Natural killer cell (primary cell): ENCODE data around the gene ITGA1. TPM values are rescaled to one million over a fixed set of nuclear protein-coding genes. Genes with fewer than 3 reads are reported as not detected.
"Not testable (repeated sequence)": the region's sequence is repeated elsewhere in the genome, so short reads cannot be mapped to it uniquely, and the experiment has no call there.

Source experiments
- ATAC-seq, 3 donors: fragments of 150-1000 bp in 2 of 3; fragments of 200-7000 bp in 1 of 3; cut with Tn5 transposase; 1 replicate in 1 of 3; 2 replicates in 2 of 3; pipeline ENCODE4 v1.10.0; 2021; ENCODE audit warnings: mild to moderate bottlenecking in 2 of 3, moderate library complexity in 2 of 3
- DNase-seq, 2 donors: peaks; one replicate each; pipeline versions ENCODE4 v3.0.0 to v3.0.0-alpha.2; 2013 to 2021; ENCODE audit warnings: mixed read lengths in 1 of 2
- H3K27ac ChIP-seq: one replicate; pipeline ENCODE4 v1.5.1; 2013; ENCODE audit warnings: mild to moderate bottlenecking, low read length
- H3K27me3 ChIP-seq: one replicate; pipeline ENCODE4 v1.6.1; 2013; ENCODE audit warnings: low read length; ENCODE audit not compliant: control insufficient read depth, insufficient read depth
- H3K36me3 ChIP-seq: one replicate; pipeline ENCODE4 v1.6.1; 2013; ENCODE audit warnings: low read length; ENCODE audit not compliant: control insufficient read depth, insufficient read depth
- H3K4me1 ChIP-seq: one replicate; pipeline ENCODE4 v1.6.1; 2013; ENCODE audit warnings: low read length; ENCODE audit not compliant: control insufficient read depth, insufficient read depth
- H3K4me3 ChIP-seq: one replicate; pipeline ENCODE4 v1.5.1; 2013; ENCODE audit warnings: low read length
- H3K9me3 ChIP-seq: one replicate; pipeline ENCODE4 v1.6.1; 2013; ENCODE audit warnings: low read length; ENCODE audit not compliant: control insufficient read depth, insufficient read depth
- H3K27ac Mint-ChIP-seq, 2 donors: one replicate each; pipeline ENCODE4 v1.8.0; 2022; ENCODE audit warnings: mild to moderate bottlenecking in 2 of 2, mixed read lengths in 2 of 2, moderate library complexity in 1 of 2
- H3K27me3 Mint-ChIP-seq, 2 donors: one replicate each; pipeline ENCODE4 v1.8.0; 2022; ENCODE audit warnings: low read depth in 2 of 2, mixed read lengths in 2 of 2
- H3K36me3 Mint-ChIP-seq: one replicate; pipeline ENCODE4 v1.8.0; 2022; ENCODE audit warnings: mixed read lengths
- H3K4me1 Mint-ChIP-seq, 2 donors: one replicate each; pipeline ENCODE4 v1.8.0; 2022; ENCODE audit warnings: mixed read lengths in 2 of 2
- H3K4me3 Mint-ChIP-seq: one replicate; pipeline ENCODE4 v1.8.0; 2022; ENCODE audit warnings: mild to moderate bottlenecking, moderate library complexity, mixed read lengths
- H3K9me3 Mint-ChIP-seq, 2 donors: one replicate each; pipeline ENCODE4 v1.8.0; 2022; ENCODE audit warnings: mixed read lengths in 2 of 2
- CTCF ChIP-seq: fragments of 200-600 bp; IDR thresholded peaks from one replicate; pipeline ENCODE4 v1.8.0; 2022; ENCODE audit warnings: antibody characterized with exemption
- WGBS: methylation state at CpG from one replicate; pipeline ENCODE4 v1.1.7; 2013; ENCODE audit warnings: missing lambda C conversion rate; ENCODE audit not compliant: insufficient coverage; 5-methylcytosine and 5-hydroxymethylcytosine counted together
- intact Hi-C: fragments of 100-400 bp; cut with micrococcal nuclease; formaldehyde crosslinking; loops from one replicate; pipeline ENCODE4 v1.14.2; 2022
- total RNA-seq, 4 donors: library from RNA; stranded (reverse); fragments of 120-200 nt in 1 of 4; gene quantifications; one replicate each; pipeline versions ENCODE4 v1.2.3 to v1.2.4, GENCODE V29; 2013 to 2022

Gene ITGA1
- total RNA-seq, 3 donors from 2014 or later (not counting 1 experiment from before 2014, with no cell fraction given) = 0.45 to 0.82 (median 0.47) TPM

- WGBS = 95% methylated on average over 4 of the region's 5 CpGs
- Mint-ChIP-seq H3K4me1 (no peaks in the 10 kb centered on the region), H3K36me3 (no peaks in the 10 kb centered on the region), H3K9me3 (no peaks in the 10 kb centered on the region), H3K27ac (no peak overlapping the region), H3K27me3 (peaks cover 0 to 9% of the 10 kb centered on the region in 2 donors), H3K4me3 (no peak overlapping the region)
- no peaks in the 10 kb centered on the region for H3K36me3 ChIP-seq
- no peak overlapping the region for H3K27ac ChIP-seq
- DNase-seq (no peak), ATAC-seq (no peak)
- intact Hi-C loops = no loop called here
- H3K4me1 ChIP-seq = no peaks in the 10 kb centered on the region
- H3K27me3 ChIP-seq = peaks cover 2% of the 10 kb centered on the region
- TF ChIP-seq CTCF = no peak
- H3K9me3 ChIP-seq = no peaks in the 10 kb centered on the region
- H3K4me3 ChIP-seq = no peak overlapping the region
Observed at GRCh38 chr5:52861368-52861767, 73.7 kb downstream of the ITGA1 start.

- Mint-ChIP-seq H3K9me3 (no peaks in the 10 kb centered on the region), H3K27me3 (peaks cover 0 to 16% of the 10 kb centered on the region in 2 donors), H3K4me3 (no peak overlapping the region), H3K4me1 (no peaks in the 10 kb centered on the region), H3K27ac (no peak overlapping the region), H3K36me3 (no peaks in the 10 kb centered on the region)
- intact Hi-C loops = no loop called here
- Histone ChIP-seq H3K9me3 (no peaks in the 10 kb centered on the region), H3K4me1 (no peaks in the 10 kb centered on the region), H3K27ac (no peak overlapping the region), H3K4me3 (no peak overlapping the region), H3K36me3 (no peaks in the 10 kb centered on the region), H3K27me3 (peaks cover 2% of the 10 kb centered on the region)
- ATAC-seq = no peak
- TF ChIP-seq CTCF = no peak
- DNase-seq = no peak
- WGBS = 94% methylated on average over 2 of the region's 2 CpGs
Observed at GRCh38 chr5:52863715-52864290, 76.1 kb downstream of the ITGA1 start.

- H3K36me3 Mint-ChIP-seq = no peaks in the 10 kb centered on the region
- Histone ChIP-seq H3K36me3 (no peaks in the 10 kb centered on the region), H3K4me3 (no peak overlapping the region), H3K27me3 (peaks cover 2% of the 10 kb centered on the region), H3K27ac (no peak overlapping the region), H3K4me1 (no peaks in the 10 kb centered on the region), H3K9me3 (no peaks in the 10 kb centered on the region)
- H3K27ac Mint-ChIP-seq = no peak overlapping the region
- no peak for DNase-seq
- no peaks in the 10 kb centered on the region for H3K9me3 Mint-ChIP-seq
- no peak overlapping the region for H3K4me3 Mint-ChIP-seq
- no peak for ATAC-seq
- H3K4me1 Mint-ChIP-seq = no peaks in the 10 kb centered on the region
- TF ChIP-seq CTCF = no peak
- peaks cover 0 to 16% of the 10 kb centered on the region in 2 donors for H3K27me3 Mint-ChIP-seq
- intact Hi-C loops = no loop called here
- WGBS = 63% methylated on average over 1 of the region's 2 CpGs
Observed at GRCh38 chr5:52864371-52864770, 76.7 kb downstream of the ITGA1 start.

- Mint-ChIP-seq H3K4me1 (no peaks in the 10 kb centered on the region), H3K27me3 (peaks cover 0 to 16% of the 10 kb centered on the region in 2 donors), H3K4me3 (no peak overlapping the region), H3K27ac (no peak overlapping the region), H3K9me3 (no peaks in the 10 kb centered on the region), H3K36me3 (no peaks in the 10 kb centered on the region)
- Histone ChIP-seq H3K4me3 (no peak overlapping the region), H3K9me3 (no peaks in the 10 kb centered on the region), H3K27ac (no peak overlapping the region), H3K36me3 (no peaks in the 10 kb centered on the region), H3K27me3 (peaks cover 2% of the 10 kb centered on the region), H3K4me1 (no peaks in the 10 kb centered on the region)
- DNase-seq (no peak), ATAC-seq (no peak)
- intact Hi-C loops = no loop called here
- no peak for TF ChIP-seq CTCF
- WGBS = 90% methylated on average over 2 of the region's 3 CpGs
Observed at GRCh38 chr5:52864884-52865283, 77.2 kb downstream of the ITGA1 start.

GRCh38 chr5:52865991-52866390 is 78.3 kb downstream of the ITGA1 start:
- H3K4me1 ChIP-seq, DNase-seq, H3K4me3 ChIP-seq, H3K4me1 Mint-ChIP-seq, ATAC-seq, H3K9me3 Mint-ChIP-seq, H3K36me3 ChIP-seq, H3K4me3 Mint-ChIP-seq, H3K36me3 Mint-ChIP-seq, H3K9me3 ChIP-seq, intact Hi-C loops, H3K27me3 ChIP-seq, H3K27ac Mint-ChIP-seq, H3K27ac ChIP-seq: not testable (repeated sequence)
- peaks cover 0 to 19% of the 10 kb centered on the region in 2 donors for H3K27me3 Mint-ChIP-seq
- 80% methylated on average over 1 of the region's 2 CpGs for WGBS
